Activated naive CD4-positive, alpha-beta T cell treated with anti-CD3 and anti-CD28 coated beads, Interleukin-2, amount 10 ng/mL, durations not matched to agents 5 hours and 36 hours (primary cell): ENCODE results near the gene MYL6B. TPM values are rescaled to one million over a fixed set of nuclear protein-coding genes. Genes with fewer than 3 reads are reported as not detected.

Experiments used
- total RNA-seq, 2 experiments: library from RNA; stranded (reverse); gene quantifications; one replicate each; pipeline ENCODE4 v1.2.3, GENCODE V29; 2021

MYL6B gene
- 10 to 100 TPM; 40.3 to 42.7 TPM for total RNA-seq

DNA sequence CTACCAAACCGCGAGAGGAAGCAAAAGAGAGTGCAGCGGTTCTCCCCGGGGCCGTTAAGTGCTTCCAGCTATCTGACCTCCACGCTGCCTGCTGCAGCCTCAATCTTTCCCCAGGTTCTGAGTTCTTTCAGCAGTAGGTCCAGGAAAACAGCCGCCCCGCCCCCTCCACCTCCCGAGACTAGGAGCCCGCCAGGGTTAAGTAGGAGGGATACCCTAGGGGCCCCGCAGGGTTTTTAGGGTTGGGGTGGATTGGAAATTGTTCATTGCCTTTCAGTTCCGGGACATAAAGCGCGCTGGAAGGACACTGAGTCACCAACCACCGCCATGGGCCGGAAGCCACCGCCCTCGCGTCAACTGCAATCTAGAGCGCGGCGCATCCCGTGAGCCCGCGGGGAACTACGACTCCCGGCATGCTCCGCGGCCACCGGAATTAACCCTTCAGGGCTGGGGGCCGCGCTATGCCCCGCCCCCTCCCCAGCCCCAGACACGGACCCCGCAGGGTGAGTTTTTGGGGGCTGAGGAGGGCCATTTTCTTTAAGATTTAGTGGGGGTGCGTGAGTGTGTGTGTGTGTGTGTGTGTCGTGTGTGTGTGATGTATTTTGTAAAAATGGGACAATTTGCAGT lies at the start of gene MYL6B:
Gene MYL6B, plus strand, starts transcription at position 456 of the 624 bp plus-strand sequence. CDS start 1,332 bp downstream, outside the sequence.

DNA sequence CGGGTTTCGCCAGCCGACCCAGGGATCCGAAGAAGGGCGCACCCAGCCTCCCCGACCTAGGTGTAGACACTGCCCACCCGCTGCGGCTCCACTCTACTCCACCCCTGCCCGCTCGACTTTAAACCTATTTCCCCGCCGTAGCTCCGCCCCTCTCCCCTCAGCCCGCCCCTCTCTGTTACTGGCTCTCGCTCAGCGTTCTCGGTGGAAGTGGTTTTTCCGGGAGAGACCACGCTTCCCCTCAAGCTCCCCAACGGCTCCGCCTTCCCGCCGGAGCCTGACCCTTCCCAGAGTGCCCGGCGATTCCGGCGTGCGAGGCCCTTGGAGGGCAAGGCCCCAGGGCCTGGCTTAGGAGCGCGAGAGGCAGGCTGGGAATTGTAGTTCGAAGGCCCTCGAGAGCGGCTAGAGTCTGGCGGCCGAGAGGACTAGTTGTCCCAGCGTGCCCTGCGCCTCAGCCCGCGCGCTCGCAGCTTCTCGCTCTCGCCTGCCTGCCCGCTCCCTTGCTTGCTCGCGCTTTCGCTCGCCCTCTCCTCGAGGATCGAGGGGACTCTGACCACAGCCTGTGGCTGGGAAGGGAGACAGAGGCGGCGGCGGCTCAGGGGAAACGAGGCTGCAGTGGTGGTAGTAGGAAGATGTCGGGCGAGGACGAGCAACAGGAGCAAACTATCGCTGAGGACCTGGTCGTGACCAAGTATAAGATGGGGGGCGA lies 48.1 kb upstream of the MYL6B start, which contains the start of gene PA2G4:
Gene PA2G4, plus strand, starts transcription at position 451 of the 706 bp plus-strand sequence. Its CDS starts 179 bp downstream, at position 630.

DNA sequence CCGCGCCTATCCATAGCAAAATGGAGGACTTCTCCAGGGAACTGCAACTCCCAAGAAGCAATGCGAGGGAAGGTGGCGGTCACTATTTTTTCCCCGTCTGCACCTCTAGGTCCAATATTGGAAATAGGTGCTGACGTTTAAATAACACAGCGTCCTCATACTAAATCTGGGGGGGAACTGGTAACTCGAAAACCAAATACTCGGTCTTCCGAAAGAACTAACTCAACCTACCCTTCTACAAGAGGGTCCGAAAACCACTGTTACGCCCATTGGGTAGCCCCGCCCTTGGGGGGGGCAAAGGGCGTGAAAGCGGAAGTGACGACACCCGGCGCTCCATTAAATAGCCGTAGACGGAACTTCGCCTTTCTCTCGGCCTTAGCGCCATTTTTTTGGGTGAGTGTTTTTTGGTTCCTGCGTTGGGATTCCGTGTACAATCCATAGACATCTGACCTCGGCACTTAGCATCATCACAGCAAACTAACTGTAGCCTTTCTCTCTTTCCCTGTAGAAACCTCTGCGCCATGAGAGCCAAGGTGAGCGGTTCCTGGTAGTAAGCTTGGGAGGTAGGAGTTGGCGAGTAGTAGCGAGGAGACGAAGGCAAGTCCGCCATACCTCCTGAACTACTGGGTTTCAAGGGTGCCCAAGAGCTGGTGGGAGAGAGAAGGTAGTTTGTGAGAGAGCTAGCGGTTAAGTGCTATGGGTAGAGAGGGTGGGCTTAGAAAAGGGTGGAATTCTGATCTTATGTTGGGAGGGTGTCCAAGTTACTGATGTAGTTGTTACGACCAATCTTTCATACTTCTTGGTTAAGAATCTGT lies 35.9 kb upstream of the MYL6B start, which contains the start of gene RPL41:
Gene RPL41, plus strand, starts transcription at position 367 of the 815 bp plus-strand sequence.

DNA sequence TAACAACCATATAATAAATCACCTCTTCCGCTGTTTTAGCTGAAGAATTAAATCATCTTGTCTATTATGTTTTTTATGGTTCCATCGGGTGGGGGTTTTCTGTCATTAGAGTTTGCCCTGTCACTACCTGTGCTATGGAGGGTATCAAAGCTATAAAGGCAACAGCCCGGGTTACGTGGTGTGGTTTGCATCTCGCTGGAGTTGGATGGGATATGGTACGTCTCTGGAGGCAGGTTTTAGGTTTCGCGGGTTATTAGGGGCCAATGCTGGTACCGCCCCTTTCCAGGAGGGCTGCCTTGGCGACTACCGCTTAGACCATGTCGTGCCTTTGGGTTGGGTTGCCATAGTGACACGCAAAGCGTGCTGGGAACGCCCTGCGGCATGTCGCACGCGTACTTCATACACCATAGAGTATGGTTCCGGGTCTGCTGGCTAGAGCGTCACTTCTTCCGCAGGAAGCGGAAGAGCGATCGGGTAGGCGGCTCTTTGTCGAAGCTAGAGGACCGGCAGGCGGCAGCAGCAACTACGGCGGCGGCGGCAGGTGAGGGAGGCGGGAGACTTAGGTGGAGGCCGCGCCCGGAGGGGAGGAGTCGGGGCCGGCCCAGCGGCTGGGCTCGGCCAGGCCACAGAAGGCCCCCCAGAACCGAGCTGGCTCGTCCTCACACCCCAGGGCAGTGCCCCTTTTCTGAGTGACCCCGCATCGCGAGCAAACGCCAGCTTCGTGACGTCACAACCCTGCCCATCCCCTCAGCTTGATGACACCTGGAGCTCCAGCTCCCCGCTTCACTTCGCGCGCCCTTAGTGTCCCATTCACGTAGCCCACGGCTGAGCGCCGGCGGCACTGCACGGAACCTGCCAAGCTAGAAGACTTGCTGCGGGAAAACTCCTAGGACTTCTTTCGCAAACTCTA lies 34.4 kb upstream of the MYL6B start, which contains the start of gene ZC3H10:
Gene ZC3H10, plus strand, starts transcription at position 489 of the 910 bp plus-strand sequence. CDS start 2,297 bp downstream, outside the sequence.

DNA sequence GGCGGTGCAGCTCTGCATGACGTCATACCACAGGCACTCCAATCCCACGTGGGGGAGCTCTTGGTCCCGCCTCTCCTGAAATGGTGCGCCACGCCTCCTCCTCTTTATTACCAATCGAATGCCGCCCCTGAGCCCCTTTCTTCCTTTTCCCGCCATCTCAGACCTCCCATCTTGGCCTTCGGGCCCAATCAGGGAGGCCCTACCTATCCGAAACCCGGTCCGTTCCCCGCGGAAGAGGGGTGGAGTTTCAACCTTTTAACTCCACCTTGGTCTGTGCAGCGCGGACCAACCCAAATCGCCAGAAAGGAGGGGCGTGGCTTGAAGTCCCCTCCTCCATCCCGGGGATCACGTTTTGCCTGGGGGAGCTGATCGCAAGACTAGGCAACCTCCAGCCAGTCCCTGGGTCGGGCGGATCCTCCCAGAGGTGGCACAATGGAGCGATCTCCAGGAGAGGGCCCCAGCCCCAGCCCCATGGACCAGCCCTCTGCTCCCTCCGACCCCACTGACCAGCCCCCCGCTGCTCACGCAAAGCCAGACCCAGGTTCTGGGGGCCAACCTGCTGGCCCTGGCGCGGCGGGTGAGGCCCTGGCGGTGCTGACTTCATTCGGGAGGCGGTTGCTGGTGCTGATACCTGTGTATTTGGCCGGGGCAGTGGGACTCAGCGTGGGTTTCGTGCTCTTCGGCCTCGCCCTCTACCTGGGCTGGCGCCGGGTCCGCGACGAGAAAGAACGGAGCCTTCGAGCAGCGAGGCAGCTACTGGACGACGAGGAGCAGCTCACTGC lies 24.3 kb upstream of the MYL6B start, which contains the start of gene ESYT1:
Gene ESYT1, plus strand, starts transcription at position 380 of the 782 bp plus-strand sequence. Its CDS starts 53 bp downstream, at position 433.

DNA sequence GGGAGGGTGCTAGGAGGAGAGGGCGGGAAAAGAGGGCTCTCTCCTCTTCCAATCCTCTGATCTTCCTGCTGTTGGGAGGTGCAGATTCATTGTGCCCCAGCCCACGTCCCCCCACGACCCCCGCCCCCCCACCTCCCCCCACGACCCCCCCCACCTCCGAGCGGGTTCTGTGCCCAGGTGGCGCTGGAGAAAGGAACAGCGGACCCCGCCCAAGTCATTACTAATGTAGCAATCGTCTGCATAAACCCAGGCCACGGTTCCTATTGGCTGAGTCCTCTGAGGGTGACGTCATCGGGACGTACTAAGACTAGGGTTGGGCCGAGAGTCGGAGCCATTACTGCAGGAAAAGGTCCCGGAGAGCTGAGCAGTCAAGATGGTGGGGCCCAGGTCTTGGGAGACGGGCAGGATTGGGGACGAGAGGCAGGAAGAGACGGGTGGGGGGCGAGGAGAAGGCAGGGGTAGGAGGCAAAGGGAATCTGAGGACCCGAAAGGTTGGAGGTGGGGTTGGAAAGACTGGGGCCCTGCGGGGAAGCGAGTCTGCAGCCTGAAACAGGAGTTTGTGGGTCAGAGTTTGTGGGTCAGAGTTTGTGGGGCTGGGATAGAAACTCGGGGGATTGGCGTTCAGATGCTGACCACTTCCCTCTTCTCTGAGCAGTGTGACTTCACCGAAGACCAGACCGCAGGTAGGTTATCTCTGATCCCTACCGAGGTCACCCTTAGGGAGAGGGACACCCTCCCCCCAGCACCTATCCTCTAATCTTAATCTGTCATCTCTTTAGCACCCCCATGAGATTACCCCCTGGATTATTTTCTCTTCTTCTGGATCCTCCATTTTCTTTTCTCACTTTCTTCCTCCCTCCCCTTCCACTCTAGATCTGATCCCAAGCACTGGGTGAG lies 5.9 kb downstream of the MYL6B start, which contains the start of gene MYL6:
Gene MYL6, plus strand, starts transcription at position 331 of the 897 bp plus-strand sequence. Its CDS starts 43 bp downstream, at position 374.

DNA sequence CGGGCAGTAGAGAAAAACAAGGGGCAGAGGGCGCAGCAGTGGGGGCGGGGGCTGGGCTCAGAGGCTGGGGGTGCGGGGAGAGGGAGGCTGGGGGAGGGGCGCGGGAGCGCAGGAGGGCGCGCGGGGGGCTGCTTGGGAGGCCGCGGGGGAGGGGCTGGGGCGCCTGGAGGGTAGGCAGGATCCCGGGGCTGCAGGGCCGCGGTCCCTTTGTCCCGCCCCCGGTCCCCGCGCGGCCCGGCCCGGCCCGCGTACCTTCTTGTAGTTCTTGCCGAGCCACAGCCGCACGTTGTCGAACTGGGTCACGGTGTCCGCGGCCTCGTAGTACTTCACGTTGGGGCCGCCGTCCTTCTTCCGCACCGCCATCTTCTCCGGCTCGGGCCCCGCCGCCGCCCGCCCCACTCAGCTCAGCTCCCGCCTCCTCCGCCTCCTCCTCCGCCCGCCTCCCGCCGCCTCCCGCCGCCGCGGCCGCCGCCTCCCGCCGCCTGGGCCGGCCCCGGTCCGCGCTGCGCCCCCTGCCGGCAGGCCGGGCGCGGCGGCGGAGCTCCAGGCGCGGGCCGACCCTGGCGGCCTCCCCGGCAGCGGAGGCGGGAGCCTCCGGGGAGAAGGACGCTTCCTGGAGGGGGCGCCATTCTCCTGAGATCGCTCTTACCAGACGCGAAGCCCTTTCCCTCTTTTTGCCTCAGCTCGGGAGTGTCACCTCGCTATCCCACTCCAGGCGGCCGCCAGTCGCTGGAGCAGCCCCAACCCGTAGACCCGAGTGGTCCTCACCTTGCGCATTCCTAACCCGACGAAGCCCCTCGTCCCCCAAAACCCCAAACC lies 36.9 kb downstream of the MYL6B start, which contains the start of gene SMARCC2:
Gene SMARCC2, minus strand, starts transcription at position 385 of the 819 bp plus-strand sequence. Its CDS starts 22 bp downstream, at position 363.

Other genes starting within 250 kb of the MYL6B start
- 10 to 100 TPM; 54.0 to 55.4 TPM for gene PYM1, start 224.7 kb upstream of the MYL6B start, total RNA-seq
- 1,000 to 10,000 TPM in 1 of 2 experiments, 100 to 1,000 TPM in 1; 954 to 1,054 TPM for gene DGKA, start 221.4 kb upstream of the MYL6B start, total RNA-seq
- not detected for gene PMEL, start 186.5 kb upstream of the MYL6B start, total RNA-seq
- gene CDK2, start 185.8 kb upstream of the MYL6B start, total RNA-seq, result 10 to 100 TPM; 75.4 to 81.8 TPM
- 10 to 100 TPM; 68.5 to 68.8 TPM for gene RAB5B, start 178.5 kb upstream of the MYL6B start, total RNA-seq
- 1 to 10 TPM; 3.5 to 4.9 TPM for gene SUOX, start 155.3 kb upstream of the MYL6B start, total RNA-seq
- gene IKZF4, start 131.5 kb upstream of the MYL6B start, total RNA-seq, result 10 to 100 TPM; 20.0 to 21.3 TPM
- gene RPS26, start 110.7 kb upstream of the MYL6B start, total RNA-seq, result 10 to 100 TPM; 38.9 to 51.3 TPM
- gene ERBB3, start 72.4 kb upstream of the MYL6B start, total RNA-seq, result 1 to 10 TPM; 1.7 to 2.1 TPM
- 100 to 1,000 TPM; 215 to 216 TPM for gene PA2G4, start 48.0 kb upstream of the MYL6B start, total RNA-seq
- 1,000 to 10,000 TPM; 4,850 to 4,973 TPM for gene RPL41, start 36.0 kb upstream of the MYL6B start, total RNA-seq
- 1 to 10 TPM; 8.3 to 8.7 TPM for gene ZC3H10, start 34.3 kb upstream of the MYL6B start, total RNA-seq
- gene ESYT1, start 24.3 kb upstream of the MYL6B start, total RNA-seq, result 100 to 1,000 TPM; 319 to 322 TPM
- gene MYL6, start 5.8 kb downstream of the MYL6B start, total RNA-seq, result 1,000 to 10,000 TPM; 1,338 to 1,378 TPM
- 100 to 1,000 TPM; 129 to 131 TPM for gene SMARCC2, start 36.9 kb downstream of the MYL6B start, total RNA-seq
- 10 to 100 TPM; 31.6 to 33.1 TPM for gene RNF41, start 69.3 kb downstream of the MYL6B start, total RNA-seq
- 10 to 100 TPM; 39.3 to 41.8 TPM for gene NABP2, start 71.8 kb downstream of the MYL6B start, total RNA-seq
- gene SLC39A5, start 77.5 kb downstream of the MYL6B start, total RNA-seq, result under 1 TPM; 0.51 to 0.58 TPM
- gene ANKRD52, start 105.8 kb downstream of the MYL6B start, total RNA-seq, result 10 to 100 TPM; 32.0 to 39.6 TPM
- gene COQ10A, start 114.4 kb downstream of the MYL6B start, total RNA-seq, result 10 to 100 TPM; 15.2 to 19.4 TPM
- gene CS, start 147.7 kb downstream of the MYL6B start, total RNA-seq, result 100 to 1,000 TPM; 190 to 197 TPM
- gene CNPY2, start 163.4 kb downstream of the MYL6B start, total RNA-seq, result 100 to 1,000 TPM in 1 of 2 experiments, 10 to 100 TPM in 1; 95.0 to 103 TPM
- 10 to 100 TPM; 82.8 to 85.2 TPM for gene PAN2, start 181.4 kb downstream of the MYL6B start, total RNA-seq
- gene IL23A, start 186.3 kb downstream of the MYL6B start, total RNA-seq, result 10 to 100 TPM; 15.8 to 17.3 TPM
- gene STAT2, start 207.5 kb downstream of the MYL6B start, total RNA-seq, result 100 to 1,000 TPM; 172 to 182 TPM
- not detected for gene APOF, start 210.3 kb downstream of the MYL6B start, total RNA-seq